PC-9 (cell line): Measurements from ENCODE around the gene SCAF11. TPM values are rescaled to one million over a fixed set of nuclear protein-coding genes. Genes with fewer than 3 reads are reported as not detected.

Source experiments
- BruUV-seq: library from RNA; stranded (reverse); fragments of 400-500 nt; replicated peaks from 2 replicates; lab custom pipeline; 2021; lab: Mats Ljungman, UMichigan
- CTCF ChIA-PET: fragments of 300-600 bp; sonication (Branson Sonifier 250); formaldehyde crosslinking; loops from one replicate; lab custom pipeline; 2022; ENCODE audit warnings: antibody characterized with exemption; lab: Charles Lee
- POLR2A ChIA-PET: fragments of 300-600 bp; sonication (Branson Sonifier 250); formaldehyde crosslinking; loops from one replicate; lab custom pipeline; 2022; ENCODE audit warnings: antibody characterized with exemption; ENCODE audit not compliant: unreplicated experiment; lab: Charles Lee
- DNase-seq, 2 experiments: peaks; one replicate each; pipeline versions ENCODE4 v3.0.0 to v3.0.0-alpha.2; 2015 to 2022; ENCODE audit warnings: mixed read lengths in 1 of 2
- H2AFZ ChIP-seq: fragments of 200-600 bp; sonication (generic); 2 replicates; pipeline ENCODE4 v1.8.1; 2017; ENCODE audit warnings: antibody characterized with exemption
- H3F3A ChIP-seq: fragments of 200-600 bp; sonication (generic); 2 replicates; pipeline ENCODE4 v1.8.1; 2017; ENCODE audit warnings: antibody characterized with exemption, mild to moderate bottlenecking, low read depth; ENCODE audit not compliant: insufficient read depth
- H3K27ac ChIP-seq: fragments of 200-600 bp; sonication (generic); 2 replicates; pipeline ENCODE4 v1.6.1; 2016; ENCODE audit warnings: mixed run types
- H3K27me3 ChIP-seq: fragments of 200-600 bp; sonication (generic); 2 replicates; pipeline ENCODE4 v1.6.1; 2016; ENCODE audit warnings: low read depth, mixed run types; ENCODE audit not compliant: insufficient read depth
- H3K36me3 ChIP-seq: fragments of 200-600 bp; sonication (generic); 2 replicates; pipeline ENCODE4 v1.6.1; 2016; ENCODE audit warnings: low read depth, mixed run types
- H3K4me1 ChIP-seq: fragments of 200-600 bp; sonication (generic); replicated peaks from 2 replicates; pipeline ENCODE4 v1.6.1; 2016; ENCODE audit warnings: mixed run types; ENCODE audit not compliant: insufficient read depth
- H3K4me2 ChIP-seq: fragments of 200-600 bp; sonication (generic); 2 replicates; pipeline ENCODE4 v1.6.1; 2017; ENCODE audit warnings: mixed run types
- H3K4me3 ChIP-seq: fragments of 200-600 bp; sonication (generic); 2 replicates; pipeline ENCODE4 v1.6.1; 2016; ENCODE audit warnings: mixed run types
- H3K79me2 ChIP-seq: fragments of 200-600 bp; sonication (generic); 2 replicates; pipeline ENCODE4 v1.6.1; 2017; ENCODE audit warnings: low read depth, mixed run types
- H3K9me2 ChIP-seq: fragments of 200-600 bp; sonication (generic); 2 replicates; pipeline ENCODE4 v1.8.1; 2017; ENCODE audit warnings: mild to moderate bottlenecking; ENCODE audit not compliant: insufficient read depth
- H3K9me3 ChIP-seq: fragments of 200-600 bp; sonication (generic); 2 replicates; pipeline ENCODE4 v1.8.1; 2016; ENCODE audit warnings: low read depth; ENCODE audit not compliant: insufficient read depth
- H4K20me1 ChIP-seq: fragments of 200-600 bp; sonication (generic); 2 replicates; pipeline ENCODE4 v1.8.1; 2017; ENCODE audit not compliant: insufficient read depth
- CTCF ChIP-seq: fragments of 200-600 bp; sonication (generic); conservative IDR thresholded peaks from 2 replicates; pipeline ENCODE4 v1.6.1; 2017; ENCODE audit warnings: mixed run types, antibody characterized with exemption, mild to moderate bottlenecking, moderate library complexity
- EZH2 ChIP-seq: fragments of 200-600 bp; sonication (generic); IDR thresholded peaks from 2 replicates; pipeline ENCODE4 v1.8.0; 2017; ENCODE audit warnings: antibody characterized with exemption, low read depth
- intact Hi-C: fragments of 100-400 bp; cut with micrococcal nuclease; formaldehyde crosslinking; loops from one replicate; pipeline ENCODE4 v1.10.0; 2022; ENCODE audit not compliant: unreplicated experiment
- total RNA-seq: library from RNA; stranded (reverse); gene quantifications from 2 replicates; pipeline ENCODE4 v1.2.3, GENCODE V29; 2021

Gene SCAF11
- total RNA-seq, 1 experiment from 2014 or later = 98.7 TPM

GRCh38 chr12:45886685-45887084 is 103.7 kb downstream of the SCAF11 start:
- H3K9me3 ChIP-seq = no peaks in the 10 kb centered on the region
- no peak overlapping the region for H3K27ac ChIP-seq
- intact Hi-C loops = no loop called here
- no peak overlapping the region for H3K4me2 ChIP-seq
- H3K4me1 ChIP-seq = no peaks in the 10 kb centered on the region
- no peaks in the 10 kb centered on the region for H3F3A ChIP-seq
- POLR2A ChIA-PET = no interaction called here
- H3K79me2 ChIP-seq = no peaks in the 10 kb centered on the region
- no peak overlapping the region for H2AFZ ChIP-seq
- H3K27me3 ChIP-seq = no peaks in the 10 kb centered on the region
- H4K20me1 ChIP-seq = no peaks in the 10 kb centered on the region
- TF ChIP-seq CTCF = no peak
- no peak for TF ChIP-seq EZH2
- H3K9me2 ChIP-seq = no peaks in the 10 kb centered on the region
- CTCF ChIA-PET = no interaction called here
- no TSS peak for BruUV-seq
- no peak overlapping the region for H3K4me3 ChIP-seq
- DNase-seq = no peak
- peaks cover 9% of the 10 kb centered on the region for H3K36me3 ChIP-seq

GRCh38 chr12:45883187-45883586 is 107.2 kb downstream of the SCAF11 start:
- H3K4me1 ChIP-seq = no peaks in the 10 kb centered on the region
- ChIA-PET CTCF (no interaction called here), POLR2A (no interaction called here)
- TF ChIP-seq CTCF (no peak), EZH2 (no peak)
- intact Hi-C loops = no loop called here
- no peak overlapping the region for H2AFZ ChIP-seq
- DNase-seq = no peak
- H3K27me3 ChIP-seq = no peaks in the 10 kb centered on the region
- no peak overlapping the region for H3K4me3 ChIP-seq
- BruUV-seq = no TSS peak
- H3K9me3 ChIP-seq = no peaks in the 10 kb centered on the region
- H4K20me1 ChIP-seq = no peaks in the 10 kb centered on the region
- no peaks in the 10 kb centered on the region for H3K9me2 ChIP-seq
- H3K4me2 ChIP-seq = no peak overlapping the region
- H3K27ac ChIP-seq = no peak overlapping the region
- no peaks in the 10 kb centered on the region for H3K79me2 ChIP-seq
- H3K36me3 ChIP-seq = peaks cover 9% of the 10 kb centered on the region
- 0 out of 2 replicates have a peak, but pooled peaks cover 1% of the 10 kb centered on the region for H3F3A ChIP-seq

- Histone ChIP-seq H3K27me3 (no peaks in the 10 kb centered on the region), H3K27ac (no peak overlapping the region), H2AFZ (no peak overlapping the region), H3K9me3 (no peaks in the 10 kb centered on the region), H3K4me1 (no peaks in the 10 kb centered on the region), H3K36me3 (peaks cover 6% of the 10 kb centered on the region), H4K20me1 (no peaks in the 10 kb centered on the region), H3K4me3 (no peak overlapping the region), H3F3A (0 out of 2 replicates have a peak, but pooled peaks cover 3% of the 10 kb centered on the region), H3K79me2 (no peaks in the 10 kb centered on the region), H3K4me2 (no peak overlapping the region), H3K9me2 (no peaks in the 10 kb centered on the region)
- intact Hi-C loops = no loop called here
- POLR2A ChIA-PET = no interaction called here
- TF ChIP-seq EZH2 (no peak), CTCF (no peak)
- DNase-seq = no peak
- CTCF ChIA-PET = no interaction called here
- no TSS peak for BruUV-seq
These were observed 109.8 kb downstream of the SCAF11 start for GRCh38 chr12:45880533-45880932.
